GM20000 (cell line): ENCODE results near the gene SAPCD2.

ENCODE experiments used
- DNase-seq: peaks from one replicate; pipeline ENCODE4 v3.0.0; 2012; ENCODE audit warnings: low spot score
- CTCF ChIP-seq: IDR thresholded peaks from 2 replicates; pipeline ENCODE4 v1.5.1; 2012; ENCODE audit warnings: mild to moderate bottlenecking, control low read depth; ENCODE audit errors: extremely low read depth, missing control alignments

Gene SAPCD2

DNA sequence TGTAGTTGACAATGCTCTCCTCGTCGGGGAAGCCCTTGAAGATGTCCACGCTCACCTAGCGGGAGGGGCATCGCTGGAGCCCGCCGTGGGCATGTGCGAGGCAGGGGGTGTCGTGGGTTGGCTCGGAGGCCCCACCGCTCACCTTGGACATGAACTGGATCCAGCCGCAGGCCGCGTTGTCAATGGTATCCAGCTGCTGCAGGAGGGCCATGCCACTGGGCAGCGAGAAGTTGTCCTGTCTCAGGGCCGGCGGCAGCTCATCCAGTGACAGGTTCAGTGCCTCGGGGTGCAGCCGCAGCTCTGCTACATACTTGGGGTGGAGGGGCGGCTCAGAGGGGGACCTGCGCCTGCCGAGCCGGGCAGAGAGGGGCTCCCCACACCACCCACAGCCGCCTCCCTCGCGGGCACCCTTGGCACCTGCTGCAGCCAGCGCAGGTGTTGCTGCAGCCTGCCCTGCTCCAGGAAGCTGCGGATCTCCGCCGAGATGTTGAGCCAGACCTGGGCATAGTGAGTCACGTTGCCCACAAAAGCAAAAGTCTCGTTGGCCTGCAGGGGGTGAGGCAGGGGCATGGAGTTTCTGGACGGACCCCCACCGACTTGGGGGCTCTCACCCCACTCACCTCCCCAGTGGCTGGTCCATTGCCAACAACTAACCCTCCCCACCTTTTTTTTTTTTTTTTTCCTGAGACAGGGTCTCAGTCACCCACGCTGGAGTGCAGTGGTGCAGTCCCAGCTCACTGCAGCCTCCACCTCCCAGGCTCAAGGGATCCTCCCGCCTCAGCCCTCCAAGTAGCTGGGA, 51.4 kb downstream of the SAPCD2 start:
- DNase-seq, result no peak
- TF ChIP-seq CTCF, result no peak

- no peak for TF ChIP-seq CTCF
- no peak for DNase-seq
These were observed 52.4 kb downstream of the SAPCD2 start for GRCh38 chr9:137017791-137018497.

DNA sequence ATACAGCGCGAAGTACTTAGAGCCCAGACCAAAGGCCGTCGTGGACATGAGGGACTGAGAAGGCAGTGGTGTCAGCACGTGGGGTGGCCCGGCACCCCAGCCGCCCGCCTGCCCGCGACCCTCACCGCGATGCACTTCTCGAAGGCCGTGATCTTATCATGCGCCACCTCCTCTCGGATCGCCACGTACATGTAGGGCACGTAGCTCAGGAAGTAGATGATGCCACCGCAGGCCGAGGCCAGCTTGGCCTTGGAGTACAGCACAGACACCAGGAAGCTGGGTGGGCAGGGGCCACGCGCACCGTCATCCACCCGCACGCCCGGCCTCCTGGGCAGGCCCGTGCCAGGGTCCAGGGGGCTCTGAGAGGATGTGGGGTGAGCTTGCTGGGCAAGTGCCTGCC, 53.3 kb downstream of the SAPCD2 start:
- DNase-seq, result no peak
- TF ChIP-seq CTCF, result no peak

DNA sequence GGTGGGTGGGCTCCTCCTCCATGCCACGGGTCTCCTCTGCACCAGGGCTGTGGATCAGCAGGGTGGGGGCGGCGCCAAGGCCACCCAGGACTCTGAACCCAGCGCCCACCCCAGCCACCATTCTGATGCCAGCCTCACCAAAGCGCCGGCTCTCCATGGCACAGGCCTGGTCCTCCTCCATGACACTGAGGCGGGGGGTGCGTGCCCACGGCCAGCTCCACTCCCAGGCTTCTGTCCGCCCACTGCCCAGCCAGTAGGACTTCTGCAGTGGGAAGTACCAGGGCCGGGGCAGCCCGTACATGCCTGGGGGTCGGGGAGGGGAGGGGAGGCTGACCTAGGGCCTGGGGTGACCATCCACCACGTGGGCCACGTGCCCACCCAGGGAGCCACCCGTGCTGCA, 53.9 kb downstream of the SAPCD2 start:
- TF ChIP-seq CTCF, result no peak

GRCh38 chr9:137015976-137016375, 54.4 kb downstream of the SAPCD2 start:
- DNase-seq, result no peak
- TF ChIP-seq CTCF, result no peak

More for the DNA sequence above, 53.9 kb downstream of the SAPCD2 start:
- no peak for DNase-seq

DNA sequence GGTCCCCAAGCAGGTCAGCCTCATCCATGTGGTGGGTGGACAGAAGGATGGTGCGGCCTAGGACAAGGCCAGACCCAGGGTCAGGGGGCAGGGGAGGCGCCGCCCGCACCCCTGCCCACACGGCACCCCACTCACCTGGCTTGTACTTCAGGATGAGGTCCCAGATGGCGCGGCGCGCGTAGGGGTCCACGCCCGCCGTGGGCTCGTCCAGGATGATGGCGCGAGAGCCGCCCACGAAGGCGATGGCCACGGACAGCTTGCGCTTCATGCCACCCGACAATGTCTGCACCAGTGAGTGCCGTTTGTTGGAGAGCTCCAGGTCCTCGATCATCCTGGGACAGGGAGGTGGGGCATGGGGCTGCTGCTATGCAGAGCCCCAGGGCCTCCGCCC, 54.8 kb downstream of the SAPCD2 start:
- no peak for DNase-seq
- TF ChIP-seq CTCF, result no peak

DNA sequence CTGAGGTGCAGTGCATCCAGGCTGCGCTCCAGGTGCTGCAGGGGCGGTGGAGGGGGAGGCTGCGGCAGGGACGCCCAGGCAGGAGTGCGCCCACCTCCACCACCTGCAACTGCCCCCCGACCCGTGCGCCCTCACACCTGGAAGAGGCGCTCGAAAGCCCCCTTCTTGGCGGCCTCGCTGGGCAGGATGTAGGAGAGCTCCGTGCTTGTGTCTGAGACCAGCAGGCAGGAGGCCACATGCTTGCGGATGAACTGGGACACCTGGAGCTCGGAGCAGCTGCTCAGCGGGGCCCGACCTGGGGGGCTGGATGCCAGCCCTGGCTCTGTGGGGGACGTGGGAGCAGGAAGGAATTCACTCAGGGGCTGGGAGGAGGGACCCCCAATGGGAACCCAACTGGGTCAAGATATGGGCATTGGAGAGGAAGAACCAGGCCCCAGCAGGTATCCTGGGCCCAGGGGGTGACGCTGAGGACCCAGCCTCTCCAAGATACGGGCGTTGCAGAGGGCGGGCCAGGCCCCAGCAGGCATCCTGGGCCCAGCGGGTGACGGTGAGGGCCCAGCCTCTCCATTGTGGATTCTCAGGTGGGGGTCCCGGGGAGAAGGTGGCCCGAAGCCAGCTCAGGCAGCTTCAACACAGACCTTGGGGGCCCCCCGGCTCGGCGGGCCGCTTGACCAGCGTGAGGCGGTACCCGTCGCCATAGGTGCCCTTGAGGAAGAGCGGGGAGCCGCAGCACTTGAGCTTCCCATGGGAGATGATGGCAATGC, 55.4 kb downstream of the SAPCD2 start:
- no peak for DNase-seq
- TF ChIP-seq CTCF, result no peak
